ENCODE measurements around the gene GLB1L2.
A peak's percentile ranks its signal among the peaks of the same experiment; 100 is the strongest.
"Not testable (repeated sequence)": the region's sequence is repeated elsewhere in the genome, so short reads cannot be mapped to it uniquely, and the experiment has no call there.

GLB1L2 gene

DNA sequence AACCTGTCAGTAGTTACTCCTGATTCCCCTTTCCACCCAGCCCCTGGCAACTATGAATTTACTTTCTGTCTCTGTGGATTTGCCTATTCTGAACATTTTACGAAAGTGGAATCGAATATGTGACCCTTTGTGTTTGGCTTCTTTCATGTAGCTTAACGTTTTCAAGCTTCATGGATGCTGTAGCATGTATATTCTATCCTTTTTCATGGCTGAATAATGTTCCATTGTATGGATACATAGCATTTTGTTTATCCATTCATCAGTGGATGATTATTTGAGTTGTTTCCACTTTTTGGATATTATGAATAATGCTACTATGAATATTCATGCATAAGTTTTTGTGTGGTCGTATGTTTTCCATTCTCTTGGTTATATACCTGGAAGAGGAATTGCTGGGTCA lies 9.2 kb upstream of the GLB1L2 start:
- no peak for DNase-seq (ENCODE audit: low spot score)

DNA sequence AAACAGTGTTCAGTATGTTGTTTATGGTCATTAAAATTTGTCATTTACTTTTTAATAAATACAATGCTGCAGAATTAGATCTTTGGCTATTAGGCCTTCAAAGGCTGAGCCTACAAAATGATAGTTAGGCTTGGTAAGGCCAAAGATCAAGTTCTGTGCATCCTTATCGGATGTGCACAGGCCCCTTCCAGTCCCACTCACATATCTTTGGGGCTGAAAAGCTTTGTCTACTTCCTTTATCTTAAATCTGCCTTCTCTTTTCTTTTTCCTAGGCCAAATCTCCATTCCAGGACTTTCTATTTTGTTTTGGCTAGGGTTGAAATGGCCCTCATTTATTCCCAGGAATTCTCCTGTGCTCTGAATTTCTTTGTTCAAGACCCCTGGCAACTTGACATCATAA lies 3.4 kb upstream of the GLB1L2 start:
- DNase-seq (ENCODE audit: low spot score): no peak

DNA sequence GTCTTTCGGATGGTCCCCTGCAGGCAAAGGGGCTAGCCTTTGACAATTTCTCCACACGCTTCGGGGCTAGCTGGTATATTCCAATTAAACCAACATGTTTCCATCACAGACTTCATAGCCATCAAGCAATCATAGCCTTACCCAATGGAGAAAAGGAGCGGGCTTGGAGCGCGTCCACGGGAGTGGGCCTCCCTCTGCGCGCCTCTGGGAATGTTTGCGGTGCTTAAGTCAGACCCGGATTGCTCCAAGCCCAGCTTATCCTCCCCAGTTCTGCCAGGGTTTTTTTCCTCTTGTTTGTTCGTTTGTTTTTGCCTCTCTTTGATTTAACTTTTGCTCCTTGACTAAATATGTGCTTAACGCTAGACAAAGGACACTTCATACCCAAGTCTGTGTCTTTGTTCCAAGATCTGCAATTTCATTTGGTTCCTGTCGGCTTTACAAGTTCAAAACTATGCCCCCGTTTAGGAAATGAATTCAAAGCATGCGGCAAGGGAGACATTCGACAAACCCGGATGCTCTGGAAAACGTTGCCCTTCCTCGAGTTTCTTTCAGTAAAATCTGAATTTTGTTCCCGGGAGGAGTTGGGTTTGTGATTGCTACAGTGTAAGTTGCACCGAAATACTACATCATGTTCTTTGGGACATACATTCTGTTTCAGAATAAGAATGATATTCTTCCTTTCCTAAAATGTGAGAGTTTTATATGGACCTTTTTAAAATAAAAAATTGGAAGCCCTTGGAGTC lies 1.0 kb upstream of the GLB1L2 start:
- DNase-seq (ENCODE audit: low spot score): no peak

DNA sequence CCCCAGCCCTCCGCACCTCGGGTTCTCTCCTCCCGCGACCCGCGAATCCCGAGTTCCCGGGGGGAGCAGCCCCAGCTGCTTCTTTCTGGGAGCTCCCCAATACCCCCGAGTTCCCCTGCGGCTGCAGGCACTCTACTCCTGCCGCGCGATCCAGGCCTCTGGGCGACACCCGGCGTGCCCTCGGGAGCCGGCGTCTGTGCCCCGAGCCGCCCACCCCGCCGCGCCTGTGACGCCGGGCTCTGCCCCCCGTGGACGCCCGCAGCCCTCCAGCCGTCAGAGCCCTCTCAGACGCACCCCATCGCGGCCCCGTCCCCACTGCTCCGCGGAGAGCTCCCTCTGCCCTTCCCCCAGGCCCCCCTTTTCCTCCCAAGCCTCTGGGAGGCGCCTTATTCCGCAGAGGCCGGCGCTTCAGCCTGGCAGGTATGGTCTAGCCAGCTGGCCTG lies 422 bp downstream of the GLB1L2 start:
- DNase-seq (ENCODE audit: low spot score): peak; percentile 15

DNA sequence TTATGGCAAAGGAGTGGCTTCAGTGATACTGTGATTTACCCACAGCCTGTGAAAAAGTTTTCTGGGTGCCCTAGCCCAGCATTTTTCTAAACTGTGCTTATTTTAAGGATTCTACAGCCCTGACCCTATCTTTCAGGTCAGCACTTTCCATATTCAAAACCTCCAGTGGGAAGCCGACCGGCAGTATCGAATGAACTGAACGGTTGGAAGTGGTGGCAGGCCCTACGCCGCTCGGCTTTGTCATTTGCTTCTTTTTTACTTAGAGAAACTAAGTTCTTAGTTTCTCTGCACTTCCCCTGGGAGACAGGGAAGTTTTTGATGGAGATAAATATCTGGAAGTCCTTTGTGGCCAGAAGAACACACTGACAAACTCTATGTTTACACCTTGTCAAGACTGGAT lies 994 bp downstream of the GLB1L2 start:
- no peak for DNase-seq (ENCODE audit: low spot score)

DNA sequence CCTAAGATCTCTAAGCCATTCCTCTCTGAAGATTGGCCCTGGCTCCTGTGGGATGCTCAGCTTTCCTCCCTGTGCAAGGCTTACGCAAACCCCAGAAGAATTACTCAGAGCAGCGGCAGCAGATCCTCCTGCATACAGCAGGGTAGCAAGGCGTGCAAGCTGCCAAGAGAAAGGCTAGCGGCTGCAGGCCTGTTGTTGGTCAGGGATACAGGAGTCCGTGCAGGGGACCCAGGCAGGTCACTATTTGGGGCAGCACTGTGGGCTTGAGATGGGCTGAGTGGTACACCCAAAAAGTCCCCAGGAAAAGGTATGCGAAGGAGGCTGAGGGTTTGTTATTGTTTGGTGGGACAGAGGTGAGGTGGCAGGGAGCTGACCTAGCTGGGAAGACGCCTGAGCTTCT lies 1.5 kb downstream of the GLB1L2 start:
- DNase-seq (ENCODE audit: low spot score): no peak

DNA sequence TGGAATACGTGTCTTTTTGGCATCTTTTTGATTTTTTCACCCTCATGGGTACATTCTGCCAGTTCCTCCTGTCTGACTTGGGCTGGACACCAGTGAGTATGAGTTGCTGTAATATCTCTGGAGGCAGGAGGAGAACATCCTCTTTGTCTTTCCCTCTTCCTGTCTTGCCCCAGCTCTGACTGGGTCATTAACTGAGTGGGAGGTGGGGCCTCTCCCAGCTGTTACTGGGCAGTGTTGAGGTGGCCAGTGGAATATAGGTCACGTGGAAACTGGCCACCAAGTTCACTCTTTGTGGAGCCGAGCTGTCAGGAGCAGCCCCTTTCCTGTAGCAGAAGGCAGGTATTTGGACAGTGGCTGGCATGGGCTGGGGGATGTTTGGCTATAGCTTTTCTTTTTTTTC lies 2.2 kb downstream of the GLB1L2 start:
- DNase-seq (ENCODE audit: low spot score): peak; percentile 29

DNA sequence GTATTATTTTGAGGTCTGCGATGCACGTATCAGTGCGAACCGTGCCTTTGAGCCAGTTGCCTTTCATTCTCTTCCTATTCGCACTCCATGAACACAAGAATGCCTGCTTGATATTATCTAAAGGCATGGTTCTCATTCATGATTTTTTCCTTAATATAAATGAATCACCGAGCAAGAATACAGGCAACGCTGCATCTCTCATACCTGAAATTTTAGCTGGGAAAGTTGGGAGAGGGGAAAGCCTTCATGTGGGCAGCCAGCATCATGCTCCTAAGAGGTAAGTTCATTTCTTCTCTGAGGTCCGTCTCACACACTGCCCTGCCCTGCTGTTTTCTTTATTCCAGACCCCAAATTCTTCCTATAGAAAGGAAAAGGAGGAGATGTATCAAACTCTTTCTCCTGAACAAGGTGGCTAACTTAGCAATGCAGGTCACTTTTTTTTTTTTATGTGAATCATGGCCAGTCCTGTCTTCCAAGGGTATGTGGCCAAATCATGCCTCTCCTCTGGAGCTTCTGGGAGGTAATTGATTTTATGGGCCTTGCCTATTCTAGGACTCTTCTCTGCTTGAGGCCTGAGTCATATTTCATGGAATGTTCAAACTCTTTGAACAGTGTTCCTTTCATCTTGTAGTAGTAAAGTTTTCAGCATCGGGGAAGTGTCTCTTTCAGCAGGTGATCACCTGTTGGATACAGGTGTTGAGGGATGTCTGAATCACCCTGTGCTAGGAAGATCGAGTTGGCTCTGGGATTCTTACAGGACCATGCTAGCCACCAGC lies 3.2 kb downstream of the GLB1L2 start:
- peak; percentile 54 for DNase-seq (ENCODE audit: low spot score)

DNA sequence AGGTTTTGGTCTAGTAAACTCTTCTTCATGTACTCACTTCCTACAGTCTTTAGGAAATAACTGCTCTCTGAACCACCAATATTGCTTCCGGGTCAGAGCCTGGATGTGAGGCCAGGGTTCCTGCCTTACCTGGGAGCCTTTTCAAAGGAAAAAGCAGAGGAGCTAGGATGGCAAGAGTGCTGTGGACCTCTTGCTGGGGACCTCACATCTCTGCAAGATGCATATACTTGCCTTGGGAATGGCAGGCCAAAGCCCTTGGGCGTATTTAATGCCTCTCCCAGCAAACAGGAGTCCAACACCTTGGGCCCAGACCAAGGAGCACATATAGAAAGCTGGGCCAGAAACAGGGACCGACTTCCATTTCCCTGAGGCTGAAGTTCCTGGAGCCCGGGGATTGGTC lies 5.3 kb downstream of the GLB1L2 start:
- DNase-seq (ENCODE audit: low spot score): no peak

DNA sequence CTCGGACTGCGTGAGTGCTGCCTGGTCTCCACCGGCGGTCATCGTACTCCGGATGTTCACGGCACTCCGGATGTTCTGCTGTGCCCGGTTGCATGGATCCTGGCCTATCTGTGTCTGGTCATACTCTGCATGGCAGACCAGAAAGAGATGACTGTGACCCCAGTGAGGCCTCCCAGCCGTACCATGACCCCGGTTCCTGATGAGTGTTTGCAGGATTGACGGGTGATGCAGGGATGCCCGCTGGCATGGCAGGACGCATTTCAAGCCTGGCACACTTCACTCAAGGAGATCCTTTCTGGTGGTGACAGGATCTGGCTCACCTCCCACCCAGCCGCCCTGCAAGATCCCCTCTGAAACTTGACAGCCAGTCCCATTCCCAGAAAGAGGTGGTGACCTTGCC lies 6.3 kb downstream of the GLB1L2 start:
- DNase-seq (ENCODE audit: low spot score): no peak

DNA sequence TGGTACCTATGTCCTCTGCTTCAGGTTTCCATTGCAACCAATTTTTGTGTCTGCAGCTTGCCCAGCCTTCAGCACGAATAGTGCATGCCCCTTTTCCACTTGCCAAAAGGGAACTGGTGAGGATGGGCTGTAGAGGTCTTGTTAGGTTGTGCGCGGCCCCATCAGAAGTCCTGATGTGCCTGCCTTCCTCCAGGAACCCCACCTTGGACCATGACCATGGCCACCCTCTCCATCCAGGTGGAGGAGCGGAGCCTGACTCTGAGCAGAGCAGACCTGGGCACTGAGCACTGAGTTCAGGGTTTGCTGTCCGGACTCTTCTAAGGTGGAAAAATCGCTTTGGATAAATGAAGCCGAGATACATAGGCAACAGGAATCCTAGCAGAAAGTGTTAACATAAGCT lies 6.9 kb downstream of the GLB1L2 start:
- DNase-seq (ENCODE audit: low spot score): no peak

DNA sequence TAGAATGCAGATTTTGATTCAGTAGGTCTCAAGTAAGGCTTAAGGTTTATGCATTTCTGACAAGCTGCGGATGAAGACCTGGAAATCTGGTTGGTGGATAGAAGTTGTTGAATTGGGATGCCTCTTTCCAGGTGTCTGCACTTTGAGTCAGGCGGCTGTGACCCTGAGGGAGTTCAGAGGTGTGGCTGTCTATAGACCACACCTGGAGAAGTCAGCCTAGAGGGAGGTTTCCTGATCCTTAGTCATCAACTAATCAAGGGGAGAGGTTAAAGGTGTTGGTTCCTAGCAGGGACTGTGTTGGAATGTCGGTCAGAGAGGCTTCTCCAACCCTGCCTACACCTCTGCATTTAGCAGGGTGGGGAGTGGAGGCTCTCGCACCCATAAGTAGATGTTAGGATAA lies 8.0 kb downstream of the GLB1L2 start:
- no peak for DNase-seq (ENCODE audit: low spot score)

DNA sequence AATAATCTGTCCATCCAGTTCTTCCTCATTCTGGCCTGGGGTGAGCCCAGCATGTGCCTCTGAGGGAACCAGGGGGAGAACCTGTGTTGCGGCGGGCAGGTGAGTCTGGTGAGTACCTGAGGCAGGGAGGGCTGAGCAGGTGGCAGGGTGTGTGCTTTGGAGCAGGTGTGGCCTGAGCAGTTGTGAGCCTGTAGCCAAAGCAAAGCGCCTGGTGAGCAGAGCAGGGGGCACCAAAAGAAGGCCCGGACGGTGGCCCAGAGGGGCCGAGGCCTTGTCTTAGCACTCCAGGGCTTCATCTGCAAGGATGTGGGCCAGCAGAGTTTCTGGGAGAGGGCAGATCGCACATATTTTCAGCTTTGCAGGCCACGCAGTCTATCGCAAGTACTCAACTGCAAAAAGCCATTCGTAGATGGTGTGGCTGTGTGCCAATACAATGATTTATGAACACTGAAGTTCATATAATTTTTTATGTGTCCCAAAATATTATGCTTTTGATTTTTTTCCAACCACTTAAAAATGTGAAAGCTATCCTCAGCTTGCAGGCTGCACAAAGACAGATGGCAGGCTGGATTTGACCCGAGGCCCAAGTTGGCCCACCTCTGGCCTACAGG lies 8.7 kb downstream of the GLB1L2 start:
- no peak for DNase-seq (ENCODE audit: low spot score)

DNA sequence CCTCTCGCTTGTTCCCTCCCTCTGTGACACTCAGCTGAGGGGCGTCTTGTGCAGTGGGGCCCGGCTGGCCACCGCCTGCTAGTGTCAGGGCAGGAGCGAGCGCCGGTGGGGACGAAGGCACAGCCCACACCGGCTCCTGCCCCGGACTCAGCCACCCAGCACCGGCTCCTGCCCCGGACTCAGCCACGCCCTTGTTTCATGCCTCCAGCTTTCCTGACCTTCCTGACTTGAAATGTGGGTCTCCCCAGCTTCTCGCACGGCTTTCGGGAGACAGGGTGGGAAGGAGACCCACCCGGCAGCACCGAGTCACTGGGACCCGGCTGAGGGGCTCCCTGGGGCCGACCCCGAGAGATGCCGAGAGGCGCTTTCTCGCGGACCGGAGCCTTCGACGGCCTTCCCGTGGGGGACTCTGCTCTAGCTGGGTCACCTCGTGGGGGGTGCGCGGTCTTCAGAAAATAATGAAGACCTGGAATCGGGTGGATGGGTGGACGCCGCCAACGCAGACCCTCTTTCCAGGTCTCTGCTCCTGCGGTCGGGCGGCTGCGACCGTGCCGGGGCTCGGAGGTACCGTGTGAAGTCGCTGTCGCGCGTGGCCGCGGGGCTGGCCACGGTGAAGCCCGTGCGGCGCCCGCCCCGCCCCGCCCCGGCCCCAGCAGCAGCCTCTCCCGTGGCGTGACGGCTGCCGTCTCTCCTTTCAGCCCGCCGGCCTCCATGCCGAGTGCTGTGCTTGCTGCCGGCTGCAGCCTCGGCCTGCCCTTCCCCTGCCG lies 10.2 kb downstream of the GLB1L2 start:
- no peak for DNase-seq (ENCODE audit: low spot score)

DNA sequence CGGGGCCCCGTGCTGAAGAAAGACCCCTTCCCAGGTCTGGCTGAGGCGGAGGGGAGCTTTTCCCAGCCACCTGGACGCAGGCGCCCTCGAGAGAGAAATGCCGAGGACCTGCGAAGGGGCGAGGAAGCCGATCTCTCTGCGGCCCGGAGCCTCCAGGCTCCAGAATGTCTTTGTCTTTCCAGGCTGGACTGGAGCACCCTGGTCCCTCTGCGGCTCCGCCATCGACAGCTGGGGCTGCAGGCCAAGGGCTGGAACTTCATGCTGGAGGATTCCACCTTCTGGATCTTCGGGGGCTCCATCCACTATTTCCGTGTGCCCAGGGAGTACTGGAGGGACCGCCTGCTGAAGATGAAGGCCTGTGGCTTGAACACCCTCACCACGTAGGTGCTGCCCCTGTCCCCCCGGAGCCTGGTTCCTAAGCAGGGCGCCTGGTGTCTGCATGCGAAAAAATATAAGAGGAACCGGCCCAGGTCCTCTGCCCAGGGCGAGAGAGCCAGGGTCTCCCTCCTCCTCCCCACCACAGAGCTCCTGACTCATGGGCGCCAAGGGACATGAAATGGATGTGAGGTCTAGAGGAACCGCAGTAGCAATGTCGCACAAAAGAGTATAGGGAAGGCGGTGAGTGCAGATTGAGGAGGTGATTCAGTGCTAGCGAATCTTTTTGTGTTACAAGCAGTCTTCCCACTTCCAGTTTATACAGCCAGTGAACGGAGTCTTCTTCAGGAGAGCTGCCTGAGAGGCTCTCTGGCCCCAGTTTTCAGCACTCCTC lies 11.0 kb downstream of the GLB1L2 start:
- DNase-seq (ENCODE audit: low spot score): no peak

DNA sequence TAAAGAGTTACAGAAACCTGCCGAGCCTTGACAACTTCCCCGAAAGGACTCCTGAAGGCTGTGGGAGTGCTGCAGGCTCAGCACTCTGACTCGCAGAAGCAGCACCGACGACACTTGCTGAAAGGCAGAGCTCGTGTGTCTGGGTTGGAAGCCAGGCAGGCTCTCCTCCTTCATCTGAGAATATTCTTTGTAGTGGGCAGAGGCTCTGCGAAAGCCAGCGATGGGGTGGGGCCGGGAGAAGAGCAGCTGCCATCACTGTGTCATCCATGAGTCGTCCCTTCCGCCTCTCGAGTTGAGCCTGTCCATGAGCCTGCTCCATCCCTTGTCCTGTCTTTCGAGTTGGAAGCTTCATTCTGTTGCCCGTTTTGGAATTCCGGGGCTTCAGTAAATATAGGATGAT lies 11.9 kb downstream of the GLB1L2 start:
- DNase-seq (ENCODE audit: low spot score): no peak

DNA sequence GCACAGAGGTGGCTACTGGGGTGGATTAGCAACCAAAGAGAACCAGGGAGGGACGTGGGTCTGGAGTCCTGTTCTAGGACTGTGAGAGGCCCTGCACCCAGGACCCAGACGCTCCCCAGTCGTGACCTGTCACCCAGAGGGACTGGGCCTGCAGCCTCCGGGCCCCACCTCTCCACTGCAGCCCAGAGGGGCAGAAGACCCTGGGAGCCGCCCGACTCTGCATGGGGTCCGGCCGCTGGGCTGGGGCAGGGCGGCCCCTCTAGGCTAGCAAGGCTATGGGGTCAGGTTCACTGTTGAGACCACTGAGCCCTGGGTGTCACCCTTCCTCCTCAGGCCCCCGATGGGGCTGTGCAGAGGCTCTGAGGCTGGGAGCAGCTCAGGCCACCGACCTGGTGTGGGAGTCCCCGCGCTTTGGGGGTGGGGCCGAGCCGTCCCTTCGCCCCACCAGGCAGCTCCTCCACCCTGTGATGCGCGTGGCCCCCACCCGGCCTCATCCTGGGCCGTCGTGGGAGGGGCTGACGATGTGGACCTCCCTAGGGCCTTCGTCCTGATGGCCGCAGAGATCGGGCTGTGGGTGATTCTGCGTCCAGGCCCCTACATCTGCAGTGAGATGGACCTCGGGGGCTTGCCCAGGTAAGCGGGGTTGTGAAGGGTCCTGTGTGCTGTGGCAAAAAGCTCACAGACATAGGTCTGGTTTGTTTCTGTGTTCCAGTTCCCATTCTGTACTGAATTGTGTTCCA lies 12.9 kb downstream of the GLB1L2 start:
- DNase-seq (ENCODE audit: low spot score): not testable (repeated sequence)

DNA sequence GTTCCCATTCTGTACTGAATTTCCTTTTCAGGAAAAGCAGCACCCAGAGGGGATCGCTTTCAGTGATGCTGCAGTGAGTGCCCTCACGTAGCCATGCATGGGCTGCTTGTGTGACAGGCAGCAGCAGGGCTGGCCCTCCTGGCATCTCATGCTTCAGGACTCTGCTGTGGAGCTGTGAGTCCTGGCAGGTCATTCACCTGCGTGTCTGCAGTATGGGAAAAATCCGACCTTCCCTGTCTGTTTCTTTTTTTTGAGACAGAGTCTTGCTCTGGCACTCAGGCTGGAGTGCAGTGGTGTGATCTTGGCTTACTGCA lies 13.4 kb downstream of the GLB1L2 start:
- DNase-seq (ENCODE audit: low spot score): no peak

DNA sequence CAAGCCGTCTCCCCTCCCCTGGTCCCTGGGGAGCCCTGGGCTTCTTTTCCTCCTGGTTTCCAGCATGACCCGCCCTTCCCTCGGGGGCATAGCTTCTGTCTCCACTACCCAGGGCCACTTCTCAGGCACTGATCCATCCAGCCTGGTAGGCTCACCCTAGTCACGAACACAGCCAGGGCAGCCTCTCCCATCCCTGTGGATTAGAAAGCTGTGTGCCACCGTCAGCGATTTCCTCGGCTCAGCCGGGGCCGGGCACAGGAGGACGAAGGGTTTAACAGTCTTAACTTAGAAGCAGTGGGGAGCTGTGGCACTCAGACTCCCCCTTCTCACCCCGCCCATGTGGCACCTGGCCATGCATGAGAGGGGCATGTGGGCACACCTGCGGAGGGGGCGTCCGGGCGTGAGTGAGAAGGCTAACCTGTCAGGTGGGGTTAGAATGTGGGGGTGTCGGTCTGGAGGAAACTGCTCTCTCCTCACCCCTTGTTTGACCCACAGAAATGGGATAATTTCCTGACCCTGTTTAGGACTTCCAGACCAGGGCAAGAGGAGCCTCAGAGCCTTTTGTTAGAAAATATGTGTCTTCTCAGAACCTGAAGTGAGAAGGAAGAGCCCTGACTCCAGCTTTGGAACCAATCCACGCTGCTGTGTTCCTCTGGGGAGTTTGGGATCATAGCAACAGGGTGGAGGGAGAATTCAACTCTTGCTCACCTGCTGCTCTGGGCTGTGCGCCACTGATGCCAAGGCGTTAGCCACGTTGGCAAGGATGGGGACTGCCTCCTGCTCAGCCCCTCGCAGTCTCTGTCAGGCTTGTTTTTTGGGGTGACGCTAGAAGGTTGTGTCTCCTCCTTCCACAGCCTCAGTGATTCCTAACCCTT lies 14.6 kb downstream of the GLB1L2 start:
- no peak for DNase-seq (ENCODE audit: low spot score)

DNA sequence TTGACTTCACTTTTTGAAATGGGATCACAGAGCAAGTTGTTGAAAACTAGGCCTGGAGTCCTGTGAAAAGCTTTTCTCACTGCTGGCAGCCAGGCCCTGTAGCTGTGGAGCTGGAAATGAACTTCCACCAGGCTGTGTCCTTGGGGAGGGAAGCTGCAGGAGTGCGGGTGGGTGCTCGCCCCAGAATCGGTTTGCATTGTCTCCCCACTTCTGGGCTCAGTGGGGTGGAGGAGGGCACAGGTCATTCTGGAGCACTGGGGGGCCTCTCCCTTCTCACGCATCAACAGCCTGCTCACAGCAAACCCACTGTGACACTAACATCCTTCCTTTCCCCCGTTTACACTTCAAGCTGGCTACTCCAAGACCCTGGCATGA lies 15.2 kb downstream of the GLB1L2 start:
- DNase-seq (ENCODE audit: low spot score): no peak

Data from kidney tubule cell (primary cell).